GM12873 (cell line): ENCODE data around the gene PRPF6.

Experiments
- TF ChIP-seq, protein P1 (sequence below): IDR thresholded peaks from 2 replicates; pipeline ENCODE4 v1.5.1; 2012; ENCODE audit warnings: low read depth, mild to moderate bottlenecking, moderate library complexity, low read length, control low read depth; ENCODE audit not compliant: insufficient read depth; ENCODE audit errors: missing control alignments

PRPF6 gene

DNA sequence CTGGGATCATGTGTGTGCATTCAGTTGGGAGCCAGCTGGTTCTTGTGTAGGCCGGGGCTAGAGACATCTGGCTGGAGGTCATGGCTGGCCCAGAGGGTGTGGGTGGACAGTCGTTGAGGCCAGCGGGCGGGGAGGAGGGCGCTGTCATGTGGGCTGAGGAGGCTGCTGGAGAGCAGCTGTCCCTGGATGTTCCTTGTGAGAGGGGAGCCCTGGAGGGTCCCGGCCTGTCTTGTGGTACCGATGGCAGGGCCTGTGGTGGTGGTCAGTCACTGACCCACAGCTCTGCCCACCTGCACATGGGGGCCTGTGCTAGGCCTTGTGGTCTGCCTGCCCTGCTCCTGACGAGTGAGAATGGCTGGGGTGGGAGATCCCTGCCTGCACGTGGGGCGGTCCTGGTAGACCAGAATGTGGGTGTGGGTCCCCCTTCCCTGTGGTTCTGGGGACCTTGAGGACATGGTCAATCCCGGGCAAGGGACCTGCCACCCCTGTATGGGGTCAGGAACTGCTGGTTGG, 53.1 kb downstream of the PRPF6 start:
- TF ChIP-seq, protein P1, sequence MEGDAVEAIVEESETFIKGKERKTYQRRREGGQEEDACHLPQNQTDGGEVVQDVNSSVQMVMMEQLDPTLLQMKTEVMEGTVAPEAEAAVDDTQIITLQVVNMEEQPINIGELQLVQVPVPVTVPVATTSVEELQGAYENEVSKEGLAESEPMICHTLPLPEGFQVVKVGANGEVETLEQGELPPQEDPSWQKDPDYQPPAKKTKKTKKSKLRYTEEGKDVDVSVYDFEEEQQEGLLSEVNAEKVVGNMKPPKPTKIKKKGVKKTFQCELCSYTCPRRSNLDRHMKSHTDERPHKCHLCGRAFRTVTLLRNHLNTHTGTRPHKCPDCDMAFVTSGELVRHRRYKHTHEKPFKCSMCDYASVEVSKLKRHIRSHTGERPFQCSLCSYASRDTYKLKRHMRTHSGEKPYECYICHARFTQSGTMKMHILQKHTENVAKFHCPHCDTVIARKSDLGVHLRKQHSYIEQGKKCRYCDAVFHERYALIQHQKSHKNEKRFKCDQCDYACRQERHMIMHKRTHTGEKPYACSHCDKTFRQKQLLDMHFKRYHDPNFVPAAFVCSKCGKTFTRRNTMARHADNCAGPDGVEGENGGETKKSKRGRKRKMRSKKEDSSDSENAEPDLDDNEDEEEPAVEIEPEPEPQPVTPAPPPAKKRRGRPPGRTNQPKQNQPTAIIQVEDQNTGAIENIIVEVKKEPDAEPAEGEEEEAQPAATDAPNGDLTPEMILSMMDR, result no peak

DNA sequence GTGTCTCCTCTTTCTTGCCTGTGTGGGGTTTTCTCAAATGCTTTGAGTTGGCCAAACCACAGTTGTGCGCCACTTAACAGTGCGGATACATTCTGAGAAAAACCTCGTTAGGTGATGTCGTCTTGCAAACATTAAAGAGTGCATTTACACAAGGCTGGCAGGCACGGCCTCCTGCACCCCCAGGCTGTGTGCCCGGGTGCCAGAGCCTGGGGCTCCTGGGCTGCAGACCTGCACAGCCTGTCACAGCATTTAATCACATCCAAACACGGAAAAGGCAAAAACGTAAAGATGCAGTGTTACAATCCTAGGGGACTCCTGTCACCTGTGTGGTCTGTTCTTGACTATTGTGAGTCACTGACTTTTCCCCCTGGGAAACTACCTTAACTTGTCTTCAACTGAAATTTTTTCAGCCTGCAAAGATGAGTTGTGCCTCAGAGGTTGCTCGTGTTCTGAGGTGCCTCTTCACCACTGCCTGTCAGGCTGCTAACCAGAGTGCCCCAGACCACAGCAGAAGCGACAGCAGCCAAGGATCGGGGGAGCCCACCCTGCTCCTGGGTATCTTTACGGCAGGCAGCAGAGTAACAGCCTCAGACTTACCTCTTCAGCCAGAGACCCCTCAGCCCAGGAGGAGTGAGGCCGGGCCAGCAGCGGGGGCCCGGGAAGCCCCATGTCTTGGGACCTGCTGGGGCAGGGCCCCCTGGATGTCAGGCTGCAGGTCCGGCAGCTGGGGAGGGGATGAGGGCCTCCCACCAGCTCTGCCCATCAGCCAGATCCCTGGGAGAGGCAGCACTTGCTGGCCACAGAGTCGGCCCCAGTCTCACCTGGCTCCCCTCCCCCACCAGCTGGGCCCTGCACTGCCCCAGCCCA, 54.4 kb downstream of the PRPF6 start:
- TF ChIP-seq, protein P1, result no peak

GRCh38 chr20:64035933-64036345, 55.0 kb downstream of the PRPF6 start, which contains the start of gene C20orf204:
TSS of gene C20orf204 (plus strand) at chr20:64036182. CDS start at chr20:64036324, 142 bp downstream.
- TF ChIP-seq, protein P1, result no peak

DNA sequence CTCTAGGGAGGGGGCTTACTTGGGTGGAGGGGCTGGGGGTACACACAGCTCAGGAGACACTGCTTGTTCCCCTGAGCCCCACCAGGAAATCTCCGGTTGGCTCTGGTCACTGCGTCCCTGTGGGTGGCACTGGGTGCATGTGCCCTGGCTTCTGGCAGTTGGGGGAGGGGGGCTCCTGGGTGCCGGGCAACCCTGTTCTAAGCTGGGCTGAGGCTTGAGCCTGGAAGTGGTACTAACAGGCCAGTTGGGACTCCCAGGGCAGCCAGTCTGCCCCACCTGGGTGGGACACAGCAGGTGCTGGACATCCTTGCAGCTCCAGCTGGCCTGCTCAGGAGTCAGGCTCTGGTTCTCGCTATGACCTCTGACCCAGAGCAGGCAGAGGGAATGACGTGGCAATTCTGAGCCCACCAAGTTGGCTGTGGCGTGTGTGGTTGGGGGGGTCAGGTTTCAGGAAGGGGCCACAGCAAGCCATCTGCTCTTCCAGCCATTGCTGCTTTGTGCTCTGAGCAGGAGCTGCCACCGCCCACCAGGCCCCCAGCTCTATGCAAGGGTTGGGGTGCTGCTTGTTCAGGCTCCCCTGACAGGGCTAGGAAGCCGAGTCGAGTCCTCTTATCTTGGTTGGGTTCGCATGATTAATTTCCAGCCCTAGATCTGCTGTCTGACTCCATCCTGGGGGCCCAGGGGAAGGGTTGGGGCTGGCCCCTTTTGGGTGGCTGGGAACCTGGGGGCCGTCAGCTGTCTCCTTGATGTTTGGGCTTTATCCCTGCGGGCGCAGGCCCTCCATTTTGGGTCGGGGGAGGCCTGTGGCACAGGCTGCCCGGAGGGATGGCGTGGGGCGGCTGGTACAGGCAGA, 55.6 kb downstream of the PRPF6 start:
- TF ChIP-seq, protein P1, result no peak

DNA sequence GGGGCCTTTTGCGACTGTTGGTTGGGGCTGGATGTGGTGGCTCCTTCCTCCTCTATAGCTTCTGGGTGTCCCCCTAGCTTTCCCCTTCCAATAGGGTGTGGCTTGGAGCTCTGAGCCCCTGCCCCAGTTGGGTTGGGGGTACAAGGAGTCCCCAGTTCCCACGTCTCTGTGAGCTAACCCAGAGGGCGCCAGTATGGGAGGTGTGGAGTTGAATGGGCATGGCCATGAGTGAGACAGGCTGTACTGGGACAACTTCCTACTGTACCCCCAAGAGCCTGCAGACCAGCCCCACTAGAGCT, 56.2 kb downstream of the PRPF6 start:
- TF ChIP-seq, protein P1, result no peak

DNA sequence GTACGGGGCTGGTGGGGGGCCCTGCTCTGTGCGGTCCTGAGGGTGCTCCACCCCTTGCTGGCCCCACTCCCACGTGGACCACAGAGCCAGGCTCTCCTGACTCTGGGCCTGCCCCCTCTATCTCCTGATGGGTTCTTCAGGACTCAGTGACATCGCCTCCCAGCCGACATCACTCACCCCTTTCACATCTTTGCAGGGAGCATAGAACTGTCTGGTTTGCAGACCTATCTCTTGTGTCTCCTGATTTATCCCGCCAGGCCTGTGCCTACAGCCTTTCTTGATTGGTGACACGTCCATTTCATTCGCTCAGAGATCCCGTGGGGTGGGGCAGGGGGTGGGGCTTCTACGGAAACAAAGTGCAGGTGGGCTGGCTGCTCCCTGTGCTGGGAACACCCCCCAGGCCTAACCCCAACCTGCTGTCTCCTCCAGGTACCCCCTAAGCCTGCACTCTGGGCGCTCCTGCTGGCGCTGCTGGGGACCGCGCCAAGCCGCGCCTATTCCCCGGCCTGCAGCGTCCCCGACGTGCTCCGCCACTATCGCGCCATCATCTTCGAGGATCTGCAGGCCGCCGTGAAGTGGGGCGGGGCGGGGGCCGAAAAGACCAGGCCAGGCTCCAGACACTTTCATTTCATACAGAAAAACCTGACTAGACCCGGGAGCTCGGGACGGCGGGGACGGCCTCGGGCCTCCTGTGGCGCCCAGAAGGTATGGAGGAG, 56.7 kb downstream of the PRPF6 start:
- TF ChIP-seq, protein P1, result no peak
